Fibroblast of skin of back (primary cell): ENCODE results near the gene CFP.
"Not testable (repeated sequence)": the region's sequence is repeated elsewhere in the genome, so short reads cannot be mapped to it uniquely, and the experiment has no call there.

Source experiments
- DNase-seq: peaks from one replicate; pipeline ENCODE4 v3.0.0-alpha.2; 2013

The CFP gene

DNA sequence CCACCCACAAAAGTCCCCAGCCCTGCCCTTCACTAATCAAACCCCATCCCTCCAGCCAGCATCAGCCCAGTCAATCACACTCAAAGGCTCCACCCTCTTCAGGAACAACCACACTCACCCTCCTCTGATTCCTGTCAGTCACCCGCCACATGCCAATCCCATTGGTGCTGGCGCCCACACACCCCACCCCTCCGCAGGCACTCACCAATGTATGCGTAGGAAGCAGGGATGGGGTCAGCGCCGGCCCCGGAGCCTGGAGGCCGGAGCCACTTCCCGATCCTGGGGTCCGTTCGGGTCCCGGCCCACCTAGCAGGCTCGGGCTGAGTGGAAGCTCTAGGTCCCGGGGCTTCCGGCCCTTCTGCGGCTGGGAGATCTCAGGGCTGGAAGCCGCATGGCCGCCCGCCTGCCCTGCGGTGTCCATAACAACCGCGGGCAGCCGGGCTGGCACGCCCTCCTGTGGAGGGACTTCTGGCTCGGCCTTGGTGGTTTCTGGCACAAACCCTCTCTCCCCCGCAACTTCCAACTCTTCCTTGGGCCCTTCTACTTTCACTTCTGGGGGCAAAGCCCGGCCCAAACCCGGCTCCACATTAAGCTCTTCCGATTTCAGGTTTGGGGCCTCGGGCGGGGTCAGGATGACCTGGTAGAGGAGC lies 7.9 kb upstream of the CFP start:
- DNase-seq, result no peak

- no peak for DNase-seq
Measured at GRCh38 chrX:47634871-47635575, 5.3 kb upstream of the CFP start.

DNA sequence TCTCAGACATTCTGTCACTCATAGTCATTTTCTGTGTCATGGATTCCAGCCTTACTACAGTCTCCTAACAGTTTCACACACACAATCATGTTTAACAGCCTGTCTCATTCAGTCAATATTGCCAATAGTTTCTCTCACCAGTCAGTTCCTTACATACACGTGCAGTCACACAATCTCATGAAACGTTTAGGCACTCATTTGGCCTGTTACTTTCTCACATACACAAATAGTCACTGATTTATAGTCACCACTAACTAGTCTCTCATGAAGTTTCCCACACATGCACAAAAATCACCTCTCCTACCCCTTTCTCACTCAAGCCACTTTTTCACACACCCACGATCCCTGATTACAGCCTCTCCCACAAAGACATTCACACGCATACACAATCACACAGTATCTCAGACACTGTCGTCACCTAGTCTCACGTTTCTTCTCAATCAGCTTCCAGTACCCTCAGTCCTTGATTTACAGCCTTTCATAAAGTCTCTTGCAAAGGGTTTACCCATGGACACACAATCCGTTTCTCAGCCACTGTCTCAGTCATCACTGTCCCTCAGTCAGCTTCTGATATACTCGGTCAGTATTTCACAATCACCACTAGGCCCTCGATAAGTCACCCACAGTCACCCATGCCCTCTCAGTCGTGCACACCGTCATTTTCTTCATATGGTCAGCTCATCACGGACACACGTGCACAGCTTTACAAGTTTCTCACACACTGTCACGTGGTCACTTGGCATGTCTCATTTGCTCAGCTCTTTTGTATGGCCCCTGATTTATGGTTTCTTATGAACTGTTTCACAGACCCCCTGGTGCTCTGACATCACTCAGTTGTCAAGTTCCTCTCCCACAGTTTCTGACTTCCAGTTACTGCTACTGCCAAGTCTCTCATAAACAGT lies 4.2 kb upstream of the CFP start:
- no peak for DNase-seq

- DNase-seq, result no peak
Measured at GRCh38 chrX:47632666-47633065, 2.9 kb upstream of the CFP start.

DNA sequence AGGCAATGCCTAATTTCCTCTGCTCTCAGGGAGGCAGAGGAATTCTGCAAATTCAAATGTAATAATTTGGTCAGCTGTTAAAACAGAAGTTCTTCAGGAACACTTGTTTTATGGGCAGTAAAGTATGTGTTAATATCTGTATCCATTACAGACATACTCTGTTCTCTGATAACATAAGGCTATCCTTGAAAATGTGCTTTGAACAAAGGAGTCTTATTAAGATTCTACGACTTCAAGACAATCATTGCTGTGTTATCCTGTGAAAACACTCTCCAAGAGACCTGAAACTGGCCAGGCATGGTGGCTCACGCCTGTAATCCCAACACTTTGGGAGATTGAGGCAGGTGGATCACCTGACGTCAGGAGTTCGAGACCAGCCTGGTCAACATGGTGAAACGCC lies 1.9 kb upstream of the CFP start:
- DNase-seq, result no peak

DNA sequence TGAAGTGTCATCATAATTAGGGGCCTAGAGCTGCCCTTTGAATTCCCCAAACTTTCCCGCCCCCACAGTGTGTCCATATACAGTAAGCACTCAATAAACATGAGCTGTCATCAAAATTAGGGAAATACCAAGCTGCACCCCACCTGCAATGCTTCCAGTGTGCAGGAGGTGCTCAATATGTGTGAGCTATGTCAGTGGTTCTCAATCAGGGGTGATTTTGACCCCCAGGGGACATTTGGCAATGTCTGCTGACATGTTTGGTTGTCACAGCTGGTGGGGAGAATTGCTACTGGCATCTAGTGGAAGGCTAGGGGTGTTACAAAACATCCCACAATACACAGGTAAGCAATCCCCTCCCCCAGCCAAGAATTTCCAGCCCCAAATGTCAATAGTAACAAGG lies 748 bp downstream of the CFP start:
- DNase-seq, result no peak

DNA sequence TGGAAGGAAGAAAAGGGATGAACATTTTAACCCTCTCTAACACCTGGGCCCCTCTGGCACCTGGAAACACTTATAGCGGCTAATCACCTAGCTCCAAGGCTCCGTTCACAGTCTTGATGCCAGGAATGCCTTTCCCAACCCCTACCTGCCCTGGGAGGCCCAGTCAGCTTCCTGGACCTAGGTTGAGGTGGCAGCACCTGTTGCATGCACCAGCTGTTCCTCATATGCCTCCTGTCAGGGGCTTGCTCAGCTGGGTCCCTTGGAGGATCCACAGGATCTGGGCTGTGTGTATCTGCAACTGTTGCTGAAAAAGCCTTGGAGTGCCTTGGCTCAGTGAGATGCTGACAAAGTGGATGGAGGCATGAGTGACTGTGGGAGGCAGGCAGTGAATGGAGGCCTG lies 4.4 kb downstream of the CFP start:
- no peak for DNase-seq

DNA sequence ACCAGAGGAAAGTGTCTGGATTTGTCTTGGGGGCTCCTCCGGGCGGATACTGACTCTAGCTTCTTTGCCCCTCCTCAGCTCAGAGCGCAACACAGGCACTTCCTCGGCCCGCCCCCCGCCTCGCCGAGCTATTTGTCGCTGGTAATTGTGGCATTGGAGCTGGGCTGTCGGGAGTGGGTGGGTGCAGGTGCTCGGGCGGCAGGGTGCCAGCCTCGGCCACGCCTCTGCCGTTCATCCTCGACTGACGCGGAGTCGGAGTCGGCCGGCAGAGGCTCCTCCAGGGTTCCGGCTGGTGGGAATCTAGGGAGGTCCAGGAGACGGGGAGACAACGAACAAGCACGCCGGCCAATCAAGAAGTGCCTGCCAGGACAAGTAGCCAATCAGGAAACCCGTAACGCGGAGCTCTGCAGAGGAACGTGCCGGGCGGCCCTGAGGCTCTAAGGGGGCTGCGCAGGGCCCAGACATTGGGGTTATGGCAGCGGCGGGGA lies 6.1 kb downstream of the CFP start:
- DNase-seq, result peak; percentile 76

GRCh38 chrX:47621851-47622250 lies 7.9 kb downstream of the CFP start:
- DNase-seq, result no peak

DNA sequence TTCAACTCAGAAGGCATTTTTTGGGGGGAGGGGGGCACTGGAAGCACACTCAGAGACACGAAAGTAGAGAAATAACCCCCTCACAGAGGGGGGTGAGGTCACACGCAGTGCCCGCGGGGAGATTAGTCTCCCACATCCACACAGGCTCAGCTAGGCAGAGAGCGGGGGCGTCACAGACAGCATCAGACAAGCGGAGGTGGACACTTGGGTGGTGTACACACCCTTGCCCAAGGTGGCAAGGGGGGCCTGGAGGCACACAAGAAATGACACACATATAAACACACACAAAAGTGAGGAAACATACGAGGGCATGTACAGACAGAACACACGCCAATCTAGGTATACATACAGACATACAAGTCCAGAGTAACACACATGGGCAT lies 9.4 kb downstream of the CFP start:
- no peak for DNase-seq

GRCh38 chrX:47619486-47620302 lies 10.0 kb downstream of the CFP start, which contains the start of gene SYN1:
SYN1 (minus strand) TSS chrX:47619857; CDS start chrX:47619728, 129 bp downstream.
- peak; percentile 72 for DNase-seq

DNA sequence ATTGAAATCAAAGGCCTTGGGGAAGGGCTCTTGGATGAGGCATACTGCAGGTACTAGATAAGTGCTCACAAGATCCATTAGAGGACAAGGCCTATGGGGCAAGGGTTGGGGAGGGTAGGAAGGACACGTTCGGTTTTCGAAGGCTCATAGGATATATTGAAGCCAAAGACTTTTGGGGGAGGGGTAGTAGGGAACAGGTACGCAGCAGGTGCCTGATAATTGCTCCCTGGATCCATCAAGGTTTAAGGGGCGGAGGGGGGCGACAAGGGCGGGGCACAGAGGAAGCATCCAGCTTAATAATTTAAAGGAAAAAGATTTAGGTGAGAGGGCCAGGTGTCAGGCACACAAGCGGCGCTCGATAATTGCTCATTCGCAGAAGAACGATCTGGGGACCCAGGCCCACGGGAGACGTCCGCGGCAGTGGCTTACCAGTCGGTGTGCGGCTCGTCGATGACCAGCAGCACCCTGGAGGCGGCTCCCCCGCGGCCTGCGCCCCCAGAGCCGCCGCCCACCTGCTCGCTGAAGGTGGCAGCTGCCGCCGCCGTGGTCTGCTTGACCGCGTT lies 10.7 kb downstream of the CFP start:
- DNase-seq, result no peak

DNA sequence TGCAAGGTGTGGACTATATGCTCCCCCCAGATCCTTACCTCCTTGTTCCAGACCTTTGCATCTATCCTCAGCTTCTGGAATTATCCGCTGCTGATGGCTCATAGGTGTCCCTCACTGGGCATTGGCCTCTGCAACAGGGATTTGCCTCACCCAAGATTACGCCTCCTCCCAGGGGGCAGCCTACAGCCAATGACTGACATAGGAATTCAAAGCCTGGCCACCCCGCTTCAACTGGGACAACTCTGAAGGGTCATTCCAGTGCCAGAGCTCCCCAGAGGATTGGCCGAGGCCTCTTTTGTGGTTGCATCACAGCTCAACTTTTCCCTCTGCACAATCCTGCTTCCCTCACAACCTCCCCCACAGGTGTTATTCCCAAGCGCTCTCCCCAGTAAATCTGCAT lies 15.1 kb downstream of the CFP start:
- DNase-seq, result no peak

GRCh38 chrX:47613082-47613481 lies 16.6 kb downstream of the CFP start:
- DNase-seq, result no peak

DNA sequence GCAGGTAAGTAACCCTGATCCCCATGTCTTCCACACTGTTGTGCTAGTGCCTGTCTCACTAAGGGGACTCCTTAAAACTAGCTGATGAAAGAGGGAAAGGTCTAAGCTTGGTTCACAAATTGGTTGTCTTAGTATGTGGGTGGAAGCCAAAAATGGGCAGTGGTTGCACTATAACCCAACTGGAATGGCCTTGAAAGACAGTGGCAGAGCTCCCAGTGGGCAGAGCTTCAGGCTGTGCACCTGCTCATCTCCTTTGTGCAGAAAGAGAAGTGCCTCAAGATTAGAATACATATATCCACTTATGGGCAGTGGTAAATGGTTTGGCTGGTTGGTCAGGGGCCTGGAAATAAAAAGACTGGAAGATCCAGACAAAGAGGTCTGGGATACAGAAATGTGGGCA lies 17.3 kb downstream of the CFP start:
- DNase-seq, result no peak

DNA sequence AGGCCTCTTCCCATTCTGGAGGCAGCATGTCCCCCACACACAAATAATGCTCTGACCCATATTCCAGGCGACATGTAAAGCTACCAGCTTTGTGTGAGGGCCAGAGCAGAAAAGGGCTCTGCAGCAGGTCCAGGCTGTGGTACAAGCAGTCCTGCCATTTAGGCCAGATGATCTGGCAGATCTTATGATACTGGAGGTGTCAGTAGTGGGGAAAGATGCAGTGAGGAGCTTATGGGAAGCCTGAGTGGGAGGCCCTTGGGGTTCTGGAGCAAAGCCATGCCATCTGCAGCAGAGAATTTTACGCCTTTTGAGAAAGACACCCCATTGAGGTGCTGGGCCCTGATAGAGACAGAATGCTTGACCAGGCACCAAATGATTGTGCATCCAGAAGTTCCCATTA lies 17.8 kb downstream of the CFP start:
- no peak for DNase-seq

DNA sequence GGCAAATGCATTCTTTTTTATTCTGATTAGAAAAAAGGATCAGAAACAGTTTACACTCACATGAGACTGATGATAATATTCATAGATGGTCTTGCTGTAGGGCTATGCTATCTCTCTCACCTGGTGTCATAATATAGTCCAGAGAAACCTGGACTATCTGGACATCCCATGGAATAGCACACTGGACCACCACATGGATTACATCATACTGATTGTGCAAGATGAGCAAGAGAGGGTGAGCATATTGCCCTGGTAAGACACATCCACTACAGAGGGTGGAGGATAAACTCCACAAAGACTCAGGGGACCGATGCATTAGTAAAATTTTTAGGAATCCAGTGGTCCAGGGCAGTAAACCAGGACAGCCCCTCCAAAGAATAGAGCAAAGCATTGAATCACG lies 18.2 kb downstream of the CFP start:
- DNase-seq, result no peak

GRCh38 chrX:47610511-47610910 lies 19.2 kb downstream of the CFP start:
- no peak for DNase-seq

DNA sequence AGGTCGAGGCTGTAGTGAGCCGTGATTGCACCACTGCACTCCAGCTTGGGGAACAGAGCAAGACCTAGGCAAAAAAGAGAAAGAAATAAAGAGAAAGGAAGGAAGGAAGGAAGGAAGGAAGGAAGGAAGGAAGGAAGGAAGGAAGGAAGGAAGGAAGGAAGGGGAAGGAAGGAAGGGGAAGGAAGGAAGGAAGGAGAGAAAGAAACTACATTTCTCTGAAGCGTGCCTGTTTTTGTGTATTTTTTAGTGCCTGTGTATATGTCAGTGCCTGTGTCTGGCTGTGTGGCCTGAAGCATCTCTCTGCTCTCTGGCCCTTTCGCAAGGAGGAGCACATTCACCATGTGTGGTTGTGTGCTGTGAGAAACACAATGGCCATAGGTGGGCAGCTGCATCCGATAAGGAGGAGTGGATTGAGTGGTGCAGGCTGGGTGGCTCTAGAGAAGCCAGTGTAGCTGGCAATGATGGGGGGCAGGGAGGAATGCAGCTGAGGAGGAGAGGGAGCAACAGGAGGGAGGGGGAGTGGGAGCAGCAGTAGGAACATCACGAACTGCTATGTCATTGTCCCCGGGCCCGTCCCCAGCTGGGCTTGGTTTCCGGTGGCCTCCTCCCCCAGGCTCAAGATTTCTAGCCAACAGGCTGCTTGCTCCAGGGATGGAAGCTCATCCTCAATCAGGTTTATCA lies 21.5 kb downstream of the CFP start:
- no peak for DNase-seq

DNA sequence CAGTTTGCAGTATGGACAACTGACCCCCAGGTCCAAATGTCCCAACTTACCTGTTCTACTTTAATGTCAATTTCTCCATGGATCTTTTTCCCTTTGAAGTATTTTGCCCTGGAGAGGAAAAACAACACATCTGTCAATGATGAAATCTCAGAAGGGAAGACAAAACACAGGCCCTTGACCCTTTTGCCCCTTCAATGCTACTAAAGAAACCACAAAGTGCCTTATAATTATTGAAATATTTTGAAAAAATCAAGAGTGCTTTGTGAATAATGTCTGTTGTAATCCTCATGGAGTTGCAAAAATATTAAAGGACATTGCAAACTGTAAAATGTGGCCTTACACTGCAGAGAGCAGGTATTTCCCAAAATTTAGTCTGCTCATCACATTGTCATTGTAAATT lies 22.6 kb downstream of the CFP start:
- no peak for DNase-seq

GRCh38 chrX:47605024-47605423 lies 24.7 kb downstream of the CFP start:
- no peak for DNase-seq

DNA sequence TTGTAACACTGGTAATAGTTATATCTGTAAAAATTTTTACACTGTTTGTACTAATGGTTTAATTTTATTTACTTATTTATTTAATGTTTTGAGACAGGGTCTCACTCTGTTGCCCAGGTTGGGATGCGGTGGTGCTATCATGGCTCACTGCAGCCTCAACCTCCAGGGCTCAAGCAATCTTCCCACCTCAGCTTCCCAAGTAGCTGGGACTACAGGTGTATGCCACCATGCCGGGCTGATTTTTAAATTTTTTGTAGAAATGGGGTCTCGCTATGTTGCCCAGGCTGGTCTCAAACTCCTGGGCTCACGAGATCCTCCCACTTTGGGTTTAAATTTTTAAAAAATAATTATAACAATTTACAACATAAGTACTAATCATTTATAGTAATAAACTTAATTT lies 26.6 kb downstream of the CFP start:
- not testable (repeated sequence) for DNase-seq
